HG02571 (cell line): ENCODE data around the gene ENTPD7.
"Not testable (repeated sequence)": the region's sequence is repeated elsewhere in the genome, so short reads cannot be mapped to it uniquely, and the experiment has no call there.

Source experiments
- ATAC-seq: cut with Tn5 transposase; IDR thresholded peaks from one replicate; pipeline ENCODE4 v1.9.1; 2021; ENCODE audit warnings: mild to moderate bottlenecking, moderate library complexity; ENCODE audit not compliant: unreplicated experiment

The ENTPD7 gene

GRCh38 chr10:99682752-99683151 is 23.4 kb downstream of the ENTPD7 start:
- no peak for ATAC-seq

DNA sequence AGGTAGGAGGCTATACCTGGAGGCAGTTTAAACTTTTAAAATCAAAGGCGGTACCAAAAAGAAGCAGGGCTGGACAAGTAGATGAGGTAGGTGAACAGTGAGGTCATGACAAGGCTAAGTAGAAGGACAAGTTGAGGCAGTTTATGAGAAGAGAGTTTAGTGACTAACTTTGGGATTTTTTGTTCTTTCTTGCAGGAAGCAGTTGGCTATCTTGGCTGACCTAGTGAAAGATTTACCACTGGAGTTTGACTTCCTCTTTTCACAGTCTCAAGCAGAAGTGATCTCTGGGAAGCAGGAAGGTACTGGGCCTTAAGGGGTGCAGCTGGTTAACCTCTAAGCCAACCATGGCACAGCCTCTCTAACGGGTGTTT is 26.3 kb downstream of the ENTPD7 start:
- no peak for ATAC-seq

DNA sequence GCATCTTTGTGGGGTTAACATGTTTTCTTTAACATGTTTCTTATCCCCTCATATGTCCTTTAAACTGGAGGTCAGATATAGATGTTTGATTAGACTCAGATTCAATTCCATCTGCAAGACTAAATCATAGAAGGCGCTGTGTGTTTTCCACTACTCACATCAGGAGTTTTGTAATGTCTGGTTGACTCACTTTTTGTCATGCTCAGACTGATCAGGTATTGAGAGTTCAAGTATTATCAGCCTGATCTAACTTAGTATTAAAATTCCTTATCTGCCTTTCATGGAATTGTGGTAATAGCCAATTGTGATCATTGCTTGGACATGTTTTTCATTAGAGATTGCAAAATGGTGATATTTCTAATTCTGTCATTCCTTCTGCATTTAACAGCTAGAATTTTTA is 30.2 kb downstream of the ENTPD7 start:
- ATAC-seq, result no peak

GRCh38 chr10:99693933-99694583 is 34.7 kb downstream of the ENTPD7 start:
- no peak for ATAC-seq

DNA sequence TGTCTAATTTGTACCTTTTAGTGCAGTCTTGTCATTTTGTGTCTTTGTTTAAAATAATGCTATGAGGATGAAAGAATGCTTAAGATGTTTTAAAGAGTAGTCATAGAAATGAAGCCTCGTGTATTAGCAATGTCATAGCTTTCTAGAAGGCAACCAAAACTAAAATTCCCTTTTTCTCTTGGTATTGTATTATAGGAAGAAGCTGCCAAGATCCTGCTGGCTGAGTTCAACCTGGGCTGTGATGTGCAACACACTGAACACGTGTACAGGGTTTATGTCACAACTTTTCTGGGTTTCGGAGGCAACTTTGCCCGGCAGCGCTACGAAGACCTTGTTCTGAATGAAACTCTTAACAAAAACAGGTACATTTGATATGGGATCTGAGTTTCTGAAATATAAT is 36.5 kb downstream of the ENTPD7 start:
- ATAC-seq, result no peak

GRCh38 chr10:99698504-99699080 is 39.3 kb downstream of the ENTPD7 start:
- ATAC-seq, result no peak

GRCh38 chr10:99700649-99701048 is 41.3 kb downstream of the ENTPD7 start:
- ATAC-seq, result no peak

DNA sequence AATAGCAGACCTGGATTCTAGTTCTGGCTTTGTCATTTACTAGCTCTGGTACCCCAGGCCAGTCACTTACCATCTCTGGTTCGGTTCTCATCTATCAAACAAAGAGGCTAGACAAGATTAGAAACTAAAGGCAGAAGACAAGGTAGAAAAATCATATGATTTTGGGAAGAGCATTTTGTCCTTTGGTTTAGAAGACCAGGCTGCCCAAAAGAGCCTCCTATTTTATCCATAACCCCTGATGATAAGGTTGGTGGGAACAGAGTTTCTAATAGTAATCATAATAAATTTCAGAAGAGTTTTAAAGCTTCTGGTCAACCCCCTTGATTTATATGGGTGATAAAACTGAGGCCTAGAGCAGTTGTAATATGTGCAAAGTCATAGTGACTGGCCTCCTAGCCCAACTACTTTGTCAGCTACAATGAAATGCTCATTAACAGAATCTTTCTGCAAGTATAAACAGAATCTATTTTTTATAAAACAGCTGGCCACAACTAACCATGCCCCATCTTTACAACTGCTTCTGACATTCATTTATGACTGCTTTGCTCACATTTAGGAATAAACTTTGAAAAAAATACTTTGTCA is 49.2 kb downstream of the ENTPD7 start:
- ATAC-seq, result no peak

DNA sequence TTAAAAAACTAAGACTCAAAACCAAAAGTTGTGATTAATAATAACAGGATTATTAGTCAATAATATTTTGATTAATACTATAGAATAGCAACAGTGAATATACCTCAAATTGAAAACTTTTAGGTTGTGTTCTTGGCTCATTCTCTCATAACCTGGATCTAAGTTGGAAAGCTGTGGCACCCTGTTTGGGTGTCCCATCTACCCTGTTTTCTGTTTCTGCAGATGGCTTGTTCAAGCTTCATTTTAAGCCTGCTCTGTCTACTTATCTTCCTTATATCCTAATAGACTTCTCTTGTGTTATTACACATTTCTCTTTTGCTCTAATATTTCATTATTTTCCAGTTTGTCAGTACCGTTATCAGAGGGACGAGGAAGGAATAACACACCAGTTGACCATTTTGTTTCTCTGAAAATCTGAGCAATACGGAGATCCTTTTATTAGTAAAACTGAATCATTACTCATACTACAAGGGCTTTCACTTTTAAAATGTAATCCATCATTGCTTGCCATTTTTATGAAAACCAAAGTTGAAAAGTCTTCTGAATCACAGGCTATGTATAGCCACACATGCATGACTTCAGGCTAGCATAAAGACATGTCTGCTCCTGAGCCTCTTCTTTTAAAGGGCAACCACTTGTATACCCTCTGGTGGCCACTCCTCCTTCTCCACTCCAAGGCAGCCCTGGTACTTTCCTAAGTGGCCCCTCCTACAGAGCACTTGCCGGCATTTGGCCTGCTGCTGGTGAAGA is 50.3 kb downstream of the ENTPD7 start:
- peak; percentile 66 for ATAC-seq

DNA sequence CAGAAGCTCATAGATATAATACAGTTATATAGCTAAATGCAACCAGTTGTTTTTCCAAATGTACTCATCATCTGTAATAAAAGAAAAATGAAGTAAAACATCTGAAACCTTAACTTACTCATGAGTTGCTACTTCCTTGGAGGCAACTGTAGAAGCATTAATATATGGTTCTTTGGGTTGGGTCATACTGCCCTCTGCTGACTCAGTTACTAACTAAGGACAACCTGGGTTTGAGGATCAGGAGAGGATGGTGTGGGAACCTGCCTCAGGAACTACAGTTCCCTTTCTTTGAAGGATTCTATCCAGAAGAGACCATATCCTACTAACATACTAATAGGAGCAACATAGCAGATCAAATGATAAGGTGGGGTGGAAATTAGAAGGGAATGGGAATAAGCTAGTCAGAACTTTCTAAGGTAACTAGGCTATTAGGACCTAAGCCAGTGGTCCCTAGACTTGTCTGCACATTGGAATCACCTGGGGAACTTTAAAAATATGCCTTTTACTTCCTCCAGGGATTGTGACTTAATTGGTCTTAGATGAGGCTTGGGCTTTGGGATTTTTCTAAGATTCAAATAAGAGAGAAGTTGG is 51.9 kb downstream of the ENTPD7 start:
- no peak for ATAC-seq

- ATAC-seq, result no peak
Measured at GRCh38 chr10:99714446-99714845, 55.1 kb downstream of the ENTPD7 start.

- ATAC-seq, result no peak
Measured at GRCh38 chr10:99720387-99720786, 61.1 kb downstream of the ENTPD7 start.

DNA sequence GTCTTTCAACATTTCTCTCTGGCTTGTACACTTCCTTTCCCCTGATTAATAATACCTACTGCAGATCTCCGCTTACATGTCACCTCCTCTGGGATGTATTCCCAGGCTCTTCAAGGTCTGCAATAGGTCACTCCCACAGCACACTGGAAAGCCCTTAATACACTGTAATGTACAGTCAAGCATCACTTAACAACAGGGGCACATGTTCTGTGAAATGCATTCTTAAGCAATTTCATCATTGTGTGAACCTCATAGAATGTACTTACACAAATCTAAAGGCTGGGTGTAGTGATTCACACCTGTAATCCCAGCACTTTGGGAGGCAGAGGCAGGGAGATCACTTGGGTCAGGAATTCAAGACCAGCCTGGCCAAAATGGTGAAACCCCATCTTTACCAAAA is 70.7 kb downstream of the ENTPD7 start:
- no peak for ATAC-seq

DNA sequence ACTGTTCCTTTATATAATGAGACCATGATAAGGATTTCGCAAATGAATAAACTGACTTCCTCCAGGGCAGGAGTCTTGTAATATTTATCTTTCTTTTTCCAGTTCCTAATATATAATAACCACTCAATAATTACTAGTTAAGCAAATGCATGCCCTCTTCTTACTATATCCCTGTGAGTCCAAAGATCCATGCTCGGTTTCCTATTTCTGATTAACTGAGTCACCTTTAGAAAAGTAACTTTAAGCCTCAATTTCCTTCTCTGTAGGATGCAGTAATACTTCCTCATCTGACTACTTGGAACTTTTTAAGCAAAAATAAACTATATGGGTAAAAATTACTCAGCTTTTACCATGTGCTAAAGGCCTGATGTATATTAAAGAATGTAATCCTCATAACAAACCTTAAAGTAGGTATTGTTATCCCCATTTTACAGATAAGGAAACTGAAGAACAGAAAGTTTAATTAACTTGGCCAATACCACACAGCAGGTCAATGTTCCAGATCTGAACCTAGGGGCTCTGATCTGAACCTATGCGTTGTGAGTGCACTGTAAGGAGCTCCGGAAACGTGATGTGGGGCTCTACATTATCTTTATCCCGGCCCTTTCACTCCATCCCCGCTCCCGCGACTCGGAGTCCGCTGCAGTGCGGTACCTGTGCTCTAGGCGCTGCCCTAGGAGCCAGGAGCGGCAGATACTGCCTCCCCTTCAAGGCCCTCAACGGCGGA is 72.2 kb downstream of the ENTPD7 start:
- ATAC-seq, result peak; percentile 23

DNA sequence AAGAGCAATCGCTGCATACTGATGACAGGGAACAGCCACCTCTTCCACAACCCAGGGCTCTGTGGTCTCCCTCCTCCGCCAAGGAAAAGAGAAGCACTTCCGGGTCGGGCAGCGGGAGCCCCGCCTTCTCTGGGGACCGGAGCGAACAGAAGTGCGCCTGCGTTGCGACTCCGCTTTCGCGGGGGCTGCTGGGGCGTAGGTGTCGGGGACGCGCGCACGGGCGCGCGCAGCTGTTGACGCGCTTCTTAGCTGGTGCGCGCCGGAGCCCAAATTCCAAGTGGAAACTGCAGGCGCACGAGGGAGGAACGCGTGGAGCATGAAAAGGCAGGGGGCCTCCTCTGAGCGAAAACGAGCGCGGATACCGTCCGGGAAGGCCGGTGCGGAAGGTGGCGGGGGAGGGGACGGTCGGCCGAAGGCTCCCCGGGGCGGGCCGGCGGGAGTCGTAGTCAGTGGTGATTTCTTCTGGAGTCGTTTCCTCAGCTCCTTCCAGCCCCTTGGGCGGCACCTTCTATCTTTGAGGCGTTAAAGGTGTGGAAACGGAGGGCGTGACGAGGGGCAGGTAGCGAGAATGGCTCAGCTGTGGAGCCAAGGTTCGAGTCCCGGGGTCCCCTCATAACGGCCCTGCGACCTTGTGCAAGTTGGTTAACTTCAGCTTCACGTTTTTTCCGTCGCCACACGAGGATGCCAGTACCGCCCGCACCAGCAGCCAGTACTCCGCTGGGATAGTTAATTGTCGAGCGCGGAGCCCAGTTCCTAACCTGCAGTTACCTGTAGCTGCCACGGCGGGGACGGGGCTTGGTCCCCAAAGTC is 72.9 kb downstream of the ENTPD7 start, which contains the start of the genes COX15 and CUTC:
Gene COX15, minus strand, starts transcription at position 95 of the 810 bp plus-strand sequence. Its CDS starts 78 bp downstream, at position 17.
Gene CUTC, plus strand, starts transcription at position 202 of the 810 bp plus-strand sequence. Its CDS starts 115 bp downstream, at position 317.
- ATAC-seq, result peak; percentile 91

GRCh38 chr10:99733366-99733765 is 74.1 kb downstream of the ENTPD7 start:
- ATAC-seq, result no peak

- ATAC-seq, result not testable (repeated sequence)
Measured at GRCh38 chr10:99734111-99734510, 74.8 kb downstream of the ENTPD7 start.

- ATAC-seq, result no peak
Measured at GRCh38 chr10:99740260-99740659, 81.0 kb downstream of the ENTPD7 start.

GRCh38 chr10:99740933-99741559 is 81.7 kb downstream of the ENTPD7 start:
- ATAC-seq, result no peak
